ENCODE data around the gene GALNTL6. TPM values are rescaled to one million over a fixed set of nuclear protein-coding genes. Genes with fewer than 3 reads are reported as not detected.
A peak's percentile ranks its signal among the peaks of the same experiment; 100 is the strongest.

The GALNTL6 gene
- total and polyA plus RNA-seq, 4 donors: 0.08 to 0.09 (median 0.09) TPM; not detected in 1

DNA sequence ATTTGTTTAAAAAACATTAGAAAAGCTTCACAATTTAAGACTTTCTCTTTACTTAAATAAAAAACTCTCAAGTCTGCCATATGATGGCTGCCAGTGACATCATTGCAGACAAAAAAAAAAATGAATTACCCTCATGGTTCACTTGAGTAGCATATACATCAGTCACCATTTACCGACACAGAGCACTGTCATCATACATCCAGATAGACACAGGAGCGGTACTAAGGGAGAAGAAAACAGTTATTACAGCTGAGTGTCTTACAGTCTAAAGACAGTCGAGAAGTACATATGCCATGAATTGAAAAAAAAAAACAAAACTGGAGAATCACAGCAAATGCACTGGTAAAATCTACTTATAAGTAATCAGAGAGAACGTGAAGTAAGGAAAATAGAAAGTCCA, 949.7 kb downstream of the GALNTL6 start:
- Histone ChIP-seq H3K9ac (ENCODE audit: insufficient read depth in 1 of 2, low read length in 2 of 2) (no peak overlapping the region), H3K4me3 (no peak overlapping the region), H3K4me1 (ENCODE audit: control insufficient read depth in 5 of 5, insufficient read depth in 5 of 5, low read length in 5 of 5) (no peaks in the 10 kb centered on the region), H3K27ac (ENCODE audit: low read depth in 1 of 2, low read length in 1 of 2) (no peak overlapping the region), H3K27me3 (ENCODE audit: control insufficient read depth in 3 of 3, insufficient read depth in 3 of 3, low read length in 2 of 3) (no peaks in the 10 kb centered on the region), H3K9me3 (ENCODE audit: control insufficient read depth in 4 of 4, insufficient read depth in 3 of 4, low read length in 3 of 4) (peaks cover 0 to 2% (median 0%) of the 10 kb centered on the region in 4 donors), H3K36me3 (ENCODE audit: control insufficient read depth in 4 of 4, insufficient read depth in 4 of 4, low read length in 4 of 4) (no peaks in the 10 kb centered on the region)
- DNase-seq: peak in 2 of 3 donors; percentile 1 to 3
- TF ChIP-seq, protein P1, sequence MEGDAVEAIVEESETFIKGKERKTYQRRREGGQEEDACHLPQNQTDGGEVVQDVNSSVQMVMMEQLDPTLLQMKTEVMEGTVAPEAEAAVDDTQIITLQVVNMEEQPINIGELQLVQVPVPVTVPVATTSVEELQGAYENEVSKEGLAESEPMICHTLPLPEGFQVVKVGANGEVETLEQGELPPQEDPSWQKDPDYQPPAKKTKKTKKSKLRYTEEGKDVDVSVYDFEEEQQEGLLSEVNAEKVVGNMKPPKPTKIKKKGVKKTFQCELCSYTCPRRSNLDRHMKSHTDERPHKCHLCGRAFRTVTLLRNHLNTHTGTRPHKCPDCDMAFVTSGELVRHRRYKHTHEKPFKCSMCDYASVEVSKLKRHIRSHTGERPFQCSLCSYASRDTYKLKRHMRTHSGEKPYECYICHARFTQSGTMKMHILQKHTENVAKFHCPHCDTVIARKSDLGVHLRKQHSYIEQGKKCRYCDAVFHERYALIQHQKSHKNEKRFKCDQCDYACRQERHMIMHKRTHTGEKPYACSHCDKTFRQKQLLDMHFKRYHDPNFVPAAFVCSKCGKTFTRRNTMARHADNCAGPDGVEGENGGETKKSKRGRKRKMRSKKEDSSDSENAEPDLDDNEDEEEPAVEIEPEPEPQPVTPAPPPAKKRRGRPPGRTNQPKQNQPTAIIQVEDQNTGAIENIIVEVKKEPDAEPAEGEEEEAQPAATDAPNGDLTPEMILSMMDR (IDR thresholded peaks at IDR 0.05; ENCODE audit: control extremely low read depth, extremely low read depth): no peak
- WGBS, 2 donors: 66 to 87% methylated on average over 4 of the region's 4 CpGs
- ATAC-seq (ENCODE audit: insufficient read depth, low FRiP score): no peak

DNA sequence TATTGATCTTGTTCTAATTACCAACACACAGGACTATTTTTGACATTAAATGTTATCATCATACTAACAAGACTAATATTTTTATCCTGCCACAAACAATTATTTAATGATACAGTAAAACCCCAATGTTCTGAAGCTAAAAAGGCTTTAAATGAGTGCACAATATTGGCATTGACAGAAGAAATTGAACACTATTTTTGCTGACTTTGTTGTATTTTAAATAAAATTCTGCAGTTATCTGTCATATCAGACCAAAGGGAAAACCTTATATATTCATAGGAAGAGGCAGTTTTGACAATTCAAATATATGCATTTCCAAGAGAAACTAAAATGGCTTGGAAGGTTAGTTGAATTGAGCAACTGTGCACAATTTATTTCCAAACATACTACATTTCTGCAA, 957.6 kb downstream of the GALNTL6 start:
- Histone ChIP-seq H3K9me3 (ENCODE audit: control insufficient read depth in 4 of 4, insufficient read depth in 3 of 4, low read length in 3 of 4) (no peaks in the 10 kb centered on the region), H3K4me3 (no peak overlapping the region), H3K4me1 (ENCODE audit: control insufficient read depth in 5 of 5, insufficient read depth in 5 of 5, low read length in 5 of 5) (no peaks in the 10 kb centered on the region), H3K9ac (ENCODE audit: insufficient read depth in 1 of 2, low read length in 2 of 2) (no peak overlapping the region), H3K27ac (ENCODE audit: low read depth in 1 of 2, low read length in 1 of 2) (no peak overlapping the region), H3K36me3 (ENCODE audit: control insufficient read depth in 4 of 4, insufficient read depth in 4 of 4, low read length in 4 of 4) (no peaks in the 10 kb centered on the region), H3K27me3 (ENCODE audit: control insufficient read depth in 3 of 3, insufficient read depth in 3 of 3, low read length in 2 of 3) (no peaks in the 10 kb centered on the region)
- TF ChIP-seq, protein P1 (IDR thresholded peaks at IDR 0.05; ENCODE audit: control extremely low read depth, extremely low read depth): no peak
- no peak for ATAC-seq (ENCODE audit: insufficient read depth, low FRiP score)
- DNase-seq: no peak

DNA sequence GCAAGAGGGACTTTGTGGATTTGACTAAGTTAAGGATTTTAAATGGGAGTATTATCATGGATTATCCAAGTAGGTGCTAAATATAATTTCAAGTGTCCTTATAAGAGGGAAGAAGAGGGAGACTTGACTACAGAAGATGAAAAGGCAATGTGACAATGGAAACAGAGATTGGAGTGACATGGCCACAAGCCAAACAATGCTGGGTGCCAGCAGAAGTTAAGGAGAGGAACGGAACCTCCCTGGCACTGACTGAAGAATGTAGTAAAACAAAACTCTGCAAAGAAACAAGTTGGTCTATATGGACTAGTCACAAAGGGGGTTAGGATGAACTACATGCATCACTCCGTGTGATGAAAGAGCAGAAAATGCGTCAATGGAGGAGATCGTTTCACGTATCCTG, 959.6 kb downstream of the GALNTL6 start:
- no peaks in the 10 kb centered on the region for H3K27me3 ChIP-seq (ENCODE audit: control insufficient read depth in 3 of 3, insufficient read depth in 3 of 3, low read length in 2 of 3)
- ATAC-seq (ENCODE audit: insufficient read depth, low FRiP score): no peak
- TF ChIP-seq, protein P1 (IDR thresholded peaks at IDR 0.05; ENCODE audit: control extremely low read depth, extremely low read depth): no peak
- no peak overlapping the region for H3K4me3 ChIP-seq
- H3K9ac ChIP-seq (ENCODE audit: insufficient read depth in 1 of 2, low read length in 2 of 2): no peak overlapping the region
- H3K27ac ChIP-seq (ENCODE audit: low read depth in 1 of 2, low read length in 1 of 2): no peak overlapping the region
- no peaks in the 10 kb centered on the region for H3K9me3 ChIP-seq (ENCODE audit: control insufficient read depth in 4 of 4, insufficient read depth in 3 of 4, low read length in 3 of 4)
- no peaks in the 10 kb centered on the region for H3K36me3 ChIP-seq (ENCODE audit: control insufficient read depth in 4 of 4, insufficient read depth in 4 of 4, low read length in 4 of 4)
- WGBS, 2 donors: 82 to 83% methylated on average over 5 of the region's 5 CpGs
- no peak for DNase-seq
- H3K4me1 ChIP-seq (ENCODE audit: control insufficient read depth in 5 of 5, insufficient read depth in 5 of 5, low read length in 5 of 5): no peaks in the 10 kb centered on the region

DNA sequence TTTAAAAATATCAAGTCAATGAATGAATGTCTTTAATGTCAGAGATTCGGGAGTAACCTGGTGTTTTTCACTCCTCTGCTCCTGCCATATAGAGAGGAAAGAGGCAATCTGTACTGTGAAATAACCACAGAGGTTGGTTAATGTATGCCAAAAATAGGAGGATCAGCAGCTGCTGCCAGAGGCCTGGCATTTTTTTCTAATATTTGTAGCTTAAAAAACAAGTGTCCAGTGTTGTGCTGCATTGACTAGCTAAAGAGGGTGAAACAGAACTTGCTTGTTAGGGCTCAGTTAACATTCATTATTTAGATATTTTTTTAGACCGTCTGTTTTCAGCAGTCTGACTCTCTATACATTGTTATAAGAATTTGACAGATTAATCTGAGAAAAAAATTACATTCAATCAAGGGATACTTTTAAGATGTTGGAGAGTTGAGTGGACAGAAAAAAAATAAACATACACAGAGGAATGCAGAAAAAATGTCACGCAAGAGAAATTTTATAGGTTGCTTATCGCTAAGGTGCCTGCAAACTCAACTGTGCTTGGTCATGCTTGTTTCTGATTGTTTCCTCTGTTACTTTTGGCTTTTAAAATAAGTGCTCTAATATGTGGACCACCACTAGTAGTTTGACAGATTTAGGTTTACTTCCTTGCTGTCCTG, 963.1 kb downstream of the GALNTL6 start:
- WGBS, 2 donors: 62 to 64% methylated on average over 4 of the region's 4 CpGs
- H3K27me3 ChIP-seq (ENCODE audit: control insufficient read depth in 3 of 3, insufficient read depth in 3 of 3, low read length in 2 of 3): no peaks in the 10 kb centered on the region
- no peak overlapping the region for H3K9ac ChIP-seq (ENCODE audit: insufficient read depth in 1 of 2, low read length in 2 of 2)
- TF ChIP-seq, protein P1 (IDR thresholded peaks at IDR 0.05; ENCODE audit: control extremely low read depth, extremely low read depth): no peak
- H3K4me1 ChIP-seq (ENCODE audit: control insufficient read depth in 5 of 5, insufficient read depth in 5 of 5, low read length in 5 of 5): no peaks in the 10 kb centered on the region
- H3K9me3 ChIP-seq (ENCODE audit: control insufficient read depth in 4 of 4, insufficient read depth in 3 of 4, low read length in 3 of 4): no peaks in the 10 kb centered on the region
- no peak overlapping the region for H3K4me3 ChIP-seq
- DNase-seq (no peak), ATAC-seq (ENCODE audit: insufficient read depth, low FRiP score) (no peak)
- no peaks in the 10 kb centered on the region for H3K36me3 ChIP-seq (ENCODE audit: control insufficient read depth in 4 of 4, insufficient read depth in 4 of 4, low read length in 4 of 4)
- no peak overlapping the region for H3K27ac ChIP-seq (ENCODE audit: low read depth in 1 of 2, low read length in 1 of 2)
